ENCODE measurements around the gene GLCCI1. TPM values are rescaled to one million over a fixed set of nuclear protein-coding genes. Genes with fewer than 3 reads are reported as not detected.
A peak's percentile ranks its signal among the peaks of the same experiment; 100 is the strongest.

The GLCCI1 gene
- total RNA-seq, 2 experiments from 2014 or later: 12.9 to 13.3 TPM

DNA sequence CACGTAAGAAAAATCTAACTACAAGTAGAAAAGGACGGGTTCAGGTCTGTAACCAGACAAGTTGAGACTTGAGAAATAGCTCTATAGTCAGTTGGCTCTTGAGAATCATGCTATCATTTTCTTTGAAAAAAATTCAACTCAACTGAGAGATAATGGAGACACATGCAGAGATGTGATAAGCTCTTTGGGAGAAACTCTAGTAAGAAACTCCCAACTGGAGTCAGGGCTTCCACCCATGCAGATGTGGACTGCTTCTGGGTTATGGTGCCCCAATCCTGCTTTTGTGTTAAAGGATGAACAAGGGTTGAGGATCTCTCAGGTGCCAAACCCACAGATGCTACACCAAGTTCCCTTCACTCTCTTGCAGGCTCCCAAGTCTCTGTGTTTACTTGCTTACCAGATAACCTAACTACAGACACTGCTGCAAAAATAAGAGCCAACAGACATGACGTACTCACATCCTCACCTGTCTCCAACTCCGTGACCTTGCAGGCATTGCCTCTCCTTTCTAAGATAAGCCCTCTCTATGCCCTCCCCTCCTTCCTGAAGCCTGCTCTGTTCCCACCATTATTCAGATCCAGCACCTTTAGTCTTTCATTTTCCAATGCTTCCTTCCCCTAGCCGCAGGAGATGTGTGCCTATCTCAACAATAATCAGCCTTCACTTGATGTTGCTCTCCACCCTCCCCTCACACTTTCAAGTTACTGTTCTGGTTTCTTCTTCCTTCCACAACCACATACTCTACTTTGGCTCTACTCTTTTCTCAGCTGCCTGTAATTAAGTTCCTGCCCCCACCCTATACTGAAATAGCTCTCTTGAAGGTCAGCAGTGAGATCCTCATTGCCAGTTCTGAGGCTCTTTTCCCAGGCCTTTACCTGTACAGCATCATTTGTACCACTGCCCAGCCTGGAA is 163.4 kb downstream of the GLCCI1 start:
- H3K4me3 Mint-ChIP-seq: no peak overlapping the region
- H3K27ac Mint-ChIP-seq: peak overlapping the region; percentile 4
- CTCF ChIA-PET: interaction anchor here (1.1 to 2.2 kb wide), 2 partner anchors 16 to 59 kb away, joined by 4 to 6 read pairs; no protein-coding TSS in a partner anchor
- intact Hi-C loops (cut with micrococcal nuclease): loop anchor here (5.0 kb wide), 1 partner anchor 975 kb away; no protein-coding TSS in a partner anchor
- no peaks in the 10 kb centered on the region for H3K27me3 Mint-ChIP-seq (ENCODE audit: low read depth)
- no peaks in the 10 kb centered on the region for H3K9me3 Mint-ChIP-seq
- peaks cover 68% of the 10 kb centered on the region for H3K4me1 Mint-ChIP-seq (ENCODE audit: low read depth)
- DNase-seq: no peak
- H3K36me3 Mint-ChIP-seq (ENCODE audit: low read depth): no peaks in the 10 kb centered on the region

DNA sequence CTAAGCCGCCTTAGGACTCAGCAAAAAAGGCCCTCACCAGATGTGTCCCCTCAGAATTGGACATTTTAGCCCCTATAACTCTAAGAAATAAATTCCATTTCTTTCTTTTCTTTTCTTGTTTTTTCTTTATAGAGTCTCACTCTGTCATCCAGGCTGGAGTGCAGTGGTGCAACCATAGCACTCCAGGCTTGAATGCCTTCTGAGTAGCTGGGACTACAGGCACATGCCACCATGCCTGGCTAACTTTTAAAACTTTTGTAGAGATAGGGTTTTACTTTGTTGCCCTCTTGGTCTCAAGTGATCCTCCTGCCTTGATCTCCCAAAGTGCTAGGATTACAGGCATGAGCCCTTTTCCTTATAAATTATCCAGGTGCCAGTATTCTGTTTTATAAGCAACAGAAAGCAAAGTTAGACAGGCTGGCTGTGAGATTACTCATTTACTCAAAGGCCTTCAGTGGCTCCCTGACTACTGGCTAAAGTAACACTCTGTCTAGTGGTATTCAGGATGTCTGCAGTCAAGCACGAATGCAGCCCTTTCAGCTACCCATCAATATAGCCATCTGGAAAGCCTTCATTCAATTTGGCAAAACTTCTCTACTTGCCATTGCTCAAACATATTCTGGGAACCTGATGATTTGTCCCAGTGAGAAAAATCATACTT is 164.7 kb downstream of the GLCCI1 start:
- H3K9me3 Mint-ChIP-seq: no peaks in the 10 kb centered on the region
- H3K36me3 Mint-ChIP-seq (ENCODE audit: low read depth): no peaks in the 10 kb centered on the region
- intact Hi-C loops (cut with micrococcal nuclease): loop anchor here (5.0 kb wide), 1 partner anchor 976 kb away; no protein-coding TSS in a partner anchor
- H3K27ac Mint-ChIP-seq: no peak overlapping the region
- no peaks in the 10 kb centered on the region for H3K27me3 Mint-ChIP-seq (ENCODE audit: low read depth)
- no peak overlapping the region for H3K4me3 Mint-ChIP-seq
- DNase-seq: no peak
- peaks cover 57% of the 10 kb centered on the region for H3K4me1 Mint-ChIP-seq (ENCODE audit: low read depth)
- CTCF ChIA-PET: interaction anchor here (0.7 to 2.2 kb wide), 3 partner anchors 14 to 57 kb away, joined by 3 to 6 read pairs (median 4); no protein-coding TSS in a partner anchor

DNA sequence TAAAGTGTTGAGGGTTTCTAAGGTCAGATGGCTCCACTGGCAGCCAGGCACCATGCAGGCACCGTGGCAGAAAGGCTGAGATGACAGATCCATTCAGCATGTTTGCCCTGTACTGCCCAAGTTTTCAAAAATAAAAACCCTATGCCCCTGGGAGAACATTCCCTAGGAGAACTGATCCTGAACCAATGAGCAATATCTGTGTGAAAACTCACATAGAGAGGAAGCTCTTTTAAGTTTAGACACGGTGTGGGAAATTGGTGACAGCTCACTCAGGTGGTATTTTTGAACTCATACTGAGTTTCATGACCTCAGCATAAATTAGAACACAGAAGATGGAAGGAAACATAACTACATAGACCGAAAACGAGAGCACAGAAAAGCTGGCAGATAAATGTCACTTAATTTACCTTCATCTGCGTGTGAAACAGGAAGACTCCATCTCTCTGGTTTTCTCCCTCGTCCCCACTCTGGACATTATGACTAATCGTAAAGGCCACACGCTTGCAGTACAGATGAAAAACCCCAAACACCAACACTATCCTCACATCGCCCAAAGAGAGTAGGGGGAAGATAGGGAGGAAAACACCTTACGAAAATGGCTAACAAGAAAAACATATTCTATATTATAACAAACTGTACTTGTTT is 165.6 kb downstream of the GLCCI1 start:
- no peaks in the 10 kb centered on the region for H3K9me3 Mint-ChIP-seq
- peak; percentile 71 for DNase-seq
- H3K36me3 Mint-ChIP-seq (ENCODE audit: low read depth): no peaks in the 10 kb centered on the region
- H3K27ac Mint-ChIP-seq: peak overlapping the region; percentile 68
- H3K4me1 Mint-ChIP-seq (ENCODE audit: low read depth): peaks cover 52% of the 10 kb centered on the region
- H3K4me3 Mint-ChIP-seq: peak overlapping the region; percentile 33
- CTCF ChIA-PET: interaction anchor here (1.0 to 1.4 kb wide), 3 partner anchors 8 to 14 kb away, joined by 3 to 4 read pairs (median 4); no protein-coding TSS in a partner anchor
- no peaks in the 10 kb centered on the region for H3K27me3 Mint-ChIP-seq (ENCODE audit: low read depth)
- intact Hi-C loops (cut with micrococcal nuclease): loop anchor here (1.0 to 5.0 kb wide), 14 partner anchors 8 to 977 kb away; partner anchors contain the start of genes C1GALT1, GLCCI1 and UMAD1

DNA sequence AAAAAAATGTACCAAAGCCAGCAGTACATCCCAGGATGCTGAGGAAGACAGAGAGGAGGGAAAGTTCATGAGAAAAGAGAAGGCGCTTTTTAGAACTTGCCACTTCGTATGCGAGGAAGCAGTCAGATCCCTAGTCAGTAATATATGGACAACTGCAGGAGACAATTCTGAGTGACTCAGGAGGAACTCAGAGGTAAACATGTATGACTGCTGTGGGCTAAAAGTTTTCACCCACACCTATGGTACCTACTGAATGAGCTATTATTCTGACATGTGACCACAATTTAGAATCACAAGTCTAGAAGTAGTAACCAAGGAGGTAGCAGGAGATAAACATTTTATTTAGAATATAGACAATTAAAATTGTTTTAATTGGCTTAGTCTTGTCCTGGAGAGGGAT is 166.8 kb downstream of the GLCCI1 start:
- Mint-ChIP-seq H3K36me3 (ENCODE audit: low read depth) (no peaks in the 10 kb centered on the region), H3K4me1 (ENCODE audit: low read depth) (peaks cover 46% of the 10 kb centered on the region), H3K27ac (no peak overlapping the region), H3K4me3 (no peak overlapping the region), H3K27me3 (ENCODE audit: low read depth) (no peaks in the 10 kb centered on the region), H3K9me3 (no peaks in the 10 kb centered on the region)
- DNase-seq: no peak
- CTCF ChIA-PET: interaction anchor here (0.8 to 1.3 kb wide), 3 partner anchors 10 to 165 kb away, joined by 3 read pairs; no protein-coding TSS in a partner anchor
- intact Hi-C loops (cut with micrococcal nuclease): loop anchor here (2.0 kb wide), 2 partner anchors 91 to 215 kb away; no protein-coding TSS in a partner anchor

DNA sequence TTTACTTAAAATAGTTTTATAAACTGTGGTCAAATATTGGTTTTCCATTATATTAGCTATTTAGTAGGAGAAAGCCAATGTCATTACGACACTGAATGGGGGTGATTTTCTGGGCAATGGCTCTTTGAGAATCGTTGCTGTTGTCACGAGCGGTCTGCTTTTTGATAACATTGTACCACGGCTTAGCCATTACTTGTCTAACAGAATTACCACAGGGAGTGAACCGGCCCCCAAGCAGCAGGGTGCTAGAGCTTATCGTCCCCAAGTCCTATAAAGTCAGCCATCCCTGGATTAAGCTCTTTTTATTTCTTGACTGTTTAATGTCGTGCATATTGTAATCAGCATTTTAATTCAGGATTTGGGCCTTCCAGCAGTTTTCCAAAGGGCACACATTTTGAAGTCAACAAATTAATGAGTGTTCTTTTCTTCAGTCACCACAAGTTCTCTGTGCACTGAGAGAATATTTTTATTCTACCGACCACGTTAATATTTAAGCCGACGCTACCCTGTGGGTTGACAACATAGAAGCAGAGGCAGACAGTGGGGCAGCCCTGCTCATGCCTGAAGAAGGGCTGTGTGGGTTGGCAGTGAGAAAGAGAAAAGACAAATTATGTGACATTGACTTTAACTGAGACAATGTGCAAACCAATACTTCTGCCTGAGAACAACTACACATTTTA is 167.6 kb downstream of the GLCCI1 start:
- no peaks in the 10 kb centered on the region for H3K27me3 Mint-ChIP-seq (ENCODE audit: low read depth)
- intact Hi-C loops (cut with micrococcal nuclease): no loop called here
- no peak overlapping the region for H3K4me3 Mint-ChIP-seq
- no peak for DNase-seq
- no peaks in the 10 kb centered on the region for H3K36me3 Mint-ChIP-seq (ENCODE audit: low read depth)
- CTCF ChIA-PET: interaction anchor here (0.8 to 1.0 kb wide), 2 partner anchors 9 to 166 kb away, joined by 3 read pairs; no protein-coding TSS in a partner anchor
- H3K4me1 Mint-ChIP-seq (ENCODE audit: low read depth): peaks cover 40% of the 10 kb centered on the region
- H3K27ac Mint-ChIP-seq: no peak overlapping the region
- H3K9me3 Mint-ChIP-seq: no peaks in the 10 kb centered on the region
